DND-41 (cell line): Measurements from ENCODE around the gene PPP1R10.

Source experiments
- ATAC-seq: fragments of 200-7000 bp; cut with Tn5 transposase; 3 replicates; pipeline ENCODE4 v1.9.1; 2021; ENCODE audit warnings: low read depth; ENCODE audit not compliant: insufficient read depth
- DNase-seq: peaks from one replicate; pipeline ENCODE4 v3.0.0-alpha.2; 2020
- H2AFZ ChIP-seq: 2 replicates; pipeline ENCODE4 v1.6.0; 2012; ENCODE audit warnings: low read depth, low read length
- H3K27ac ChIP-seq: 2 replicates; pipeline ENCODE4 v1.5.1; 2012; ENCODE audit warnings: low read length, inconsistent platforms
- H3K27me3 ChIP-seq: fragments of 200-600 bp; sonication (generic); 2 replicates; pipeline ENCODE4 v1.6.0; 2012; ENCODE audit warnings: low read length, mild to moderate bottlenecking, inconsistent platforms; ENCODE audit not compliant: insufficient read depth, poor library complexity
- H3K36me3 ChIP-seq: 2 replicates; pipeline ENCODE4 v1.5.1; 2012; ENCODE audit warnings: low read length, inconsistent platforms; ENCODE audit not compliant: insufficient read depth
- H3K4me1 ChIP-seq: 2 replicates; pipeline ENCODE4 v1.5.1; 2012; ENCODE audit warnings: mild to moderate bottlenecking, low read length; ENCODE audit not compliant: insufficient read depth
- H3K4me2 ChIP-seq: 2 replicates; pipeline ENCODE4 v1.6.0; 2012; ENCODE audit warnings: mild to moderate bottlenecking, moderate library complexity, low read length, inconsistent platforms; ENCODE audit not compliant: insufficient read depth
- H3K4me3 ChIP-seq, 2 experiments: fragments of 200-600 bp in 1 of 2; shearing (Covaris generic) in 1 of 2; 2 replicates each; pipeline ENCODE4 v1.5.1; 2012 to 2016; ENCODE audit warnings: inconsistent platforms in 2 of 2, low read length in 2 of 2, mild to moderate bottlenecking in 2 of 2, low read depth in 1 of 2, moderate library complexity in 1 of 2
- H3K79me2 ChIP-seq: 2 replicates; pipeline ENCODE4 v1.6.0; 2012; ENCODE audit warnings: low read length, inconsistent platforms; ENCODE audit not compliant: insufficient read depth
- H3K9ac ChIP-seq: 2 replicates; pipeline ENCODE4 v1.6.0; 2012; ENCODE audit warnings: low read depth, mild to moderate bottlenecking, inconsistent platforms, low read length, moderate library complexity
- H3K9me3 ChIP-seq: 2 replicates; pipeline ENCODE4 v1.5.1; 2012; ENCODE audit warnings: low read length, moderate library complexity, mild to moderate bottlenecking, inconsistent platforms; ENCODE audit not compliant: insufficient read depth, severe bottlenecking
- H4K20me1 ChIP-seq: 2 replicates; pipeline ENCODE4 v1.6.0; 2012; ENCODE audit warnings: low read length; ENCODE audit not compliant: insufficient read depth
- EZH2 ChIP-seq: IDR thresholded peaks from 3 replicates; pipeline ENCODE4 v1.6.1; 2012; ENCODE audit warnings: borderline replicate concordance, low read depth, mild to moderate bottlenecking, moderate library complexity, low read length, inconsistent platforms; ENCODE audit not compliant: severe bottlenecking
- TF ChIP-seq, protein P1 (sequence below): IDR thresholded peaks from 2 replicates; pipeline ENCODE4 v1.5.1; 2012; ENCODE audit warnings: borderline replicate concordance, low read length, moderate library complexity, mild to moderate bottlenecking; ENCODE audit not compliant: poor library complexity, severe bottlenecking; ENCODE audit errors: extremely low read depth

The PPP1R10 gene

GRCh38 chr6:30626484-30627366, 9.7 kb upstream of the PPP1R10 start, which contains the start of gene ATAT1:
Gene ATAT1, plus strand, starts transcription at chr6:30626874.
- peak; percentile 97 for ATAC-seq
- H3K79me2 ChIP-seq = peaks cover 24% of the 10 kb centered on the region
- 0 out of 2 replicates have a peak, but pooled peaks cover 2% of the 10 kb centered on the region for H4K20me1 ChIP-seq
- no peak for TF ChIP-seq EZH2
- TF ChIP-seq, protein P1, sequence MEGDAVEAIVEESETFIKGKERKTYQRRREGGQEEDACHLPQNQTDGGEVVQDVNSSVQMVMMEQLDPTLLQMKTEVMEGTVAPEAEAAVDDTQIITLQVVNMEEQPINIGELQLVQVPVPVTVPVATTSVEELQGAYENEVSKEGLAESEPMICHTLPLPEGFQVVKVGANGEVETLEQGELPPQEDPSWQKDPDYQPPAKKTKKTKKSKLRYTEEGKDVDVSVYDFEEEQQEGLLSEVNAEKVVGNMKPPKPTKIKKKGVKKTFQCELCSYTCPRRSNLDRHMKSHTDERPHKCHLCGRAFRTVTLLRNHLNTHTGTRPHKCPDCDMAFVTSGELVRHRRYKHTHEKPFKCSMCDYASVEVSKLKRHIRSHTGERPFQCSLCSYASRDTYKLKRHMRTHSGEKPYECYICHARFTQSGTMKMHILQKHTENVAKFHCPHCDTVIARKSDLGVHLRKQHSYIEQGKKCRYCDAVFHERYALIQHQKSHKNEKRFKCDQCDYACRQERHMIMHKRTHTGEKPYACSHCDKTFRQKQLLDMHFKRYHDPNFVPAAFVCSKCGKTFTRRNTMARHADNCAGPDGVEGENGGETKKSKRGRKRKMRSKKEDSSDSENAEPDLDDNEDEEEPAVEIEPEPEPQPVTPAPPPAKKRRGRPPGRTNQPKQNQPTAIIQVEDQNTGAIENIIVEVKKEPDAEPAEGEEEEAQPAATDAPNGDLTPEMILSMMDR = peak; percentile 73
- peaks cover 21% of the 10 kb centered on the region for H3K4me1 ChIP-seq
- H3K4me2 ChIP-seq = peak within 1 kb of the TSS; percentile 79
- peak within 1 kb of the TSS; percentile 69 to 78 for H3K4me3 ChIP-seq
- H3K9ac ChIP-seq = peak within 1 kb of the TSS; percentile 83
- peaks cover 74% of the 10 kb centered on the region for H3K36me3 ChIP-seq
- no peaks in the 10 kb centered on the region for H3K27me3 ChIP-seq
- no peaks in the 10 kb centered on the region for H3K9me3 ChIP-seq
- H3K27ac ChIP-seq = peak within 1 kb of the TSS; percentile 82
- peak within 1 kb of the TSS; percentile 90 for H2AFZ ChIP-seq
- DNase-seq = peak; percentile 91

GRCh38 chr6:30625511-30625910, 8.5 kb upstream of the PPP1R10 start:
- no peak overlapping the region for H3K27ac ChIP-seq
- no peak overlapping the region for H3K4me3 ChIP-seq
- H3K79me2 ChIP-seq = peaks cover 28% of the 10 kb centered on the region
- H2AFZ ChIP-seq = no peak overlapping the region
- no peak overlapping the region for H3K4me2 ChIP-seq
- peaks cover 74% of the 10 kb centered on the region for H3K36me3 ChIP-seq
- no peaks in the 10 kb centered on the region for H3K9me3 ChIP-seq
- TF ChIP-seq, protein P1 = no peak
- TF ChIP-seq EZH2 = no peak
- H3K9ac ChIP-seq = no peak overlapping the region
- H3K4me1 ChIP-seq = peaks cover 21% of the 10 kb centered on the region
- DNase-seq (no peak), ATAC-seq (no peak)
- H3K27me3 ChIP-seq = no peaks in the 10 kb centered on the region
- 0 out of 2 replicates have a peak, but pooled peaks cover 2% of the 10 kb centered on the region for H4K20me1 ChIP-seq

- Histone ChIP-seq H4K20me1 (peaks cover under 1% of the 10 kb centered on the region), H3K9me3 (no peaks in the 10 kb centered on the region), H3K4me1 (peaks cover 19% of the 10 kb centered on the region), H3K79me2 (peaks cover 54% of the 10 kb centered on the region), H3K9ac (peak overlapping the region; percentile 79; the same call in 1 of the 2 replicates), H3K27ac (peak overlapping the region; percentile 1; the same call in 1 of the 2 replicates), H3K4me3 (no peak overlapping the region), H3K4me2 (peak overlapping the region; percentile 96; the same call in 1 of the 2 replicates), H2AFZ (no peak overlapping the region), H3K27me3 (no peaks in the 10 kb centered on the region), H3K36me3 (peaks cover 54% of the 10 kb centered on the region)
- DNase-seq = no peak
- no peak for TF ChIP-seq EZH2
- TF ChIP-seq, protein P1 = no peak
- ATAC-seq = no peak
Measured at GRCh38 chr6:30619561-30619960, 2.5 kb upstream of the PPP1R10 start.
